Upper lobe of right lung (tissue), 1 donor: Measurements from ENCODE around the gene HSD17B4. TPM values are rescaled to one million over a fixed set of nuclear protein-coding genes. Genes with fewer than 3 reads are reported as not detected.
"Not testable (repeated sequence)": the region's sequence is repeated elsewhere in the genome, so short reads cannot be mapped to it uniquely, and the experiment has no call there.

Experiments
- ATAC-seq: fragments of 200-7000 bp; cut with Tn5 transposase; one replicate; pipeline ENCODE4 v1.9.1; 2020; ENCODE audit warnings: mild to moderate bottlenecking, moderate library complexity
- DNase-seq: peaks from one replicate; pipeline ENCODE4 v3.0.0-alpha.2; 2020
- H3K27ac ChIP-seq: fragments of 200-600 bp; one replicate; pipeline ENCODE4 v1.8.0; 2022
- H3K27me3 ChIP-seq: fragments of 200-600 bp; one replicate; pipeline ENCODE4 v1.8.0; 2022; ENCODE audit warnings: mild to moderate bottlenecking
- H3K36me3 ChIP-seq: fragments of 200-600 bp; one replicate; pipeline ENCODE4 v1.8.0; 2022
- H3K4me1 ChIP-seq: fragments of 200-600 bp; one replicate; pipeline ENCODE4 v1.8.0; 2022
- H3K4me3 ChIP-seq: fragments of 200-600 bp; one replicate; pipeline ENCODE4 v1.8.0; 2022; ENCODE audit warnings: mild to moderate bottlenecking
- H3K9me3 ChIP-seq: fragments of 200-600 bp; one replicate; pipeline ENCODE4 v1.8.0; 2022
- CTCF ChIP-seq: fragments of 200-600 bp; IDR thresholded peaks from one replicate; pipeline ENCODE4 v1.8.0; 2022; ENCODE audit warnings: antibody characterized with exemption
- intact Hi-C: fragments of 100-400 bp; cut with DNase I; formaldehyde crosslinking; loops from one replicate; pipeline ENCODE4 v1.11.0; 2022
- total RNA-seq: library from RNA; stranded (reverse); fragmentation: NEBNext Ultra II Directional; extraction: Animal tissue kit (Norgen Biotek cat#: 25700); gene quantifications from one replicate; pipeline ENCODE4 v1.2.1, GENCODE V29; 2021
- donor health status: DM: no; HTN: yes; CAD: no; lungs with severe emphysema.

The HSD17B4 gene
- total RNA-seq, 1 donor from 2014 or later = 335 TPM

GRCh38 chr5:119473241-119473640, 20.9 kb downstream of the HSD17B4 start:
- H3K27ac ChIP-seq = no peak overlapping the region
- intact Hi-C loops = no loop called here
- no peak for TF ChIP-seq CTCF
- ATAC-seq (no peak), DNase-seq (no peak)
- H3K4me1 ChIP-seq = peaks cover 4% of the 10 kb centered on the region
- H3K36me3 ChIP-seq = peaks cover 46% of the 10 kb centered on the region
- peaks cover 11% of the 10 kb centered on the region for H3K9me3 ChIP-seq
- no peaks in the 10 kb centered on the region for H3K27me3 ChIP-seq
- H3K4me3 ChIP-seq = no peak overlapping the region

- no peak for DNase-seq
- Histone ChIP-seq H3K27ac (no peak overlapping the region), H3K36me3 (peaks cover 74% of the 10 kb centered on the region), H3K9me3 (no peaks in the 10 kb centered on the region), H3K4me3 (no peak overlapping the region), H3K4me1 (peaks cover 4% of the 10 kb centered on the region), H3K27me3 (no peaks in the 10 kb centered on the region)
- intact Hi-C loops = no loop called here
- no peak for ATAC-seq
- no peak for TF ChIP-seq CTCF
Observed at GRCh38 chr5:119476341-119476740, 24.0 kb downstream of the HSD17B4 start.

GRCh38 chr5:119478781-119479180, 26.5 kb downstream of the HSD17B4 start:
- DNase-seq (no peak), ATAC-seq (no peak)
- Histone ChIP-seq H3K36me3 (peaks cover 82% of the 10 kb centered on the region), H3K27ac (no peak overlapping the region), H3K27me3 (no peaks in the 10 kb centered on the region), H3K4me1 (peaks cover 4% of the 10 kb centered on the region), H3K9me3 (no peaks in the 10 kb centered on the region), H3K4me3 (no peak overlapping the region)
- no peak for TF ChIP-seq CTCF
- intact Hi-C loops = no loop called here

GRCh38 chr5:119480629-119481028, 28.3 kb downstream of the HSD17B4 start:
- H3K27ac ChIP-seq, intact Hi-C loops, H3K4me1 ChIP-seq, H3K9me3 ChIP-seq, H3K4me3 ChIP-seq, H3K27me3 ChIP-seq, DNase-seq, ATAC-seq: not testable (repeated sequence)
- H3K36me3 ChIP-seq = peaks cover 79% of the 10 kb centered on the region

- ATAC-seq (no peak), DNase-seq (no peak)
- H3K36me3 ChIP-seq = peaks cover 67% of the 10 kb centered on the region
- TF ChIP-seq CTCF = no peak
- H3K27ac ChIP-seq = no peak overlapping the region
- intact Hi-C loops = no loop called here
- H3K4me1 ChIP-seq = no peaks in the 10 kb centered on the region
- H3K4me3 ChIP-seq = no peak overlapping the region
- no peaks in the 10 kb centered on the region for H3K27me3 ChIP-seq
- no peaks in the 10 kb centered on the region for H3K9me3 ChIP-seq
Observed at GRCh38 chr5:119483155-119483554, 30.9 kb downstream of the HSD17B4 start.

- intact Hi-C loops = no loop called here
- H3K4me3 ChIP-seq = no peak overlapping the region
- no peak overlapping the region for H3K27ac ChIP-seq
- no peaks in the 10 kb centered on the region for H3K27me3 ChIP-seq
- TF ChIP-seq CTCF = no peak
- peaks cover 64% of the 10 kb centered on the region for H3K36me3 ChIP-seq
- no peak for ATAC-seq
- H3K9me3 ChIP-seq = no peaks in the 10 kb centered on the region
- H3K4me1 ChIP-seq = no peaks in the 10 kb centered on the region
- no peak for DNase-seq
Observed at GRCh38 chr5:119484884-119485283, 32.6 kb downstream of the HSD17B4 start.
